Mesendoderm (in vitro differentiated cells): Measurements from ENCODE around the gene PDK4.
"Not testable (repeated sequence)": the region's sequence is repeated elsewhere in the genome, so short reads cannot be mapped to it uniquely, and the experiment has no call there.

Experiments used
- DNase-seq: peaks from one replicate; pipeline ENCODE4 v3.0.0; 2013
- H2AK5ac ChIP-seq: 2 replicates; pipeline ENCODE4 v1.6.1; 2013; ENCODE audit warnings: low read length, inconsistent platforms
- H2BK120ac ChIP-seq: 2 replicates; pipeline ENCODE4 v1.6.1; 2013; ENCODE audit warnings: low read depth, mild to moderate bottlenecking, low read length, moderate library complexity, mixed read lengths
- H2BK15ac ChIP-seq: replicated peaks from 2 replicates; pipeline ENCODE4 v1.6.1; 2013; ENCODE audit warnings: low read depth, mild to moderate bottlenecking, moderate library complexity
- H2BK5ac ChIP-seq: 2 replicates; pipeline ENCODE4 v1.6.1; 2013; ENCODE audit warnings: low read length, inconsistent platforms
- H3K18ac ChIP-seq: 2 replicates; pipeline ENCODE4 v1.6.1; 2013; ENCODE audit warnings: mild to moderate bottlenecking, low read length, mixed read lengths
- H3K23ac ChIP-seq: one replicate; pipeline ENCODE4 v1.6.1; 2013; ENCODE audit warnings: low read length
- H3K27ac ChIP-seq: 2 replicates; pipeline ENCODE4 v1.5.1; 2013; ENCODE audit warnings: low read depth, mild to moderate bottlenecking, inconsistent platforms, low read length, moderate library complexity
- H3K27me3 ChIP-seq: 2 replicates; pipeline ENCODE4 v1.6.1; 2013; ENCODE audit warnings: low read length, control low read depth, mild to moderate bottlenecking, inconsistent platforms; ENCODE audit not compliant: insufficient read depth, poor library complexity
- H3K36me3 ChIP-seq: 2 replicates; pipeline ENCODE4 v1.6.1; 2013; ENCODE audit warnings: low read length, inconsistent platforms; ENCODE audit not compliant: control insufficient read depth, insufficient read depth
- H3K4ac ChIP-seq: one replicate; pipeline ENCODE4 v1.6.1; 2013; ENCODE audit warnings: low read depth, mild to moderate bottlenecking, low read length, moderate library complexity
- H3K4me1 ChIP-seq: 2 replicates; pipeline ENCODE4 v1.6.1; 2013; ENCODE audit warnings: low read depth, low read length, inconsistent platforms; ENCODE audit not compliant: control insufficient read depth
- H3K4me2 ChIP-seq: 2 replicates; pipeline ENCODE4 v1.6.1; 2013; ENCODE audit warnings: low read length
- H3K4me3 ChIP-seq: 2 replicates; pipeline ENCODE4 v1.5.1; 2013; ENCODE audit warnings: mild to moderate bottlenecking, low read length
- H3K56ac ChIP-seq: one replicate; pipeline ENCODE4 v1.6.1; 2013; ENCODE audit warnings: low read length
- H3K79me1 ChIP-seq: 2 replicates; pipeline ENCODE4 v1.6.1; 2013; ENCODE audit warnings: low read length, inconsistent platforms
- H3K79me2 ChIP-seq: 2 replicates; pipeline ENCODE4 v1.6.1; 2013; ENCODE audit warnings: mild to moderate bottlenecking, low read length; ENCODE audit not compliant: control insufficient read depth, insufficient read depth
- H3K9ac ChIP-seq: 2 replicates; pipeline ENCODE4 v1.6.1; 2013; ENCODE audit warnings: low read length, inconsistent platforms
- H4K5ac ChIP-seq: one replicate; pipeline ENCODE4 v1.6.1; 2013; ENCODE audit warnings: low read length
- H4K8ac ChIP-seq: one replicate; pipeline ENCODE4 v1.6.1; 2013; ENCODE audit warnings: low read depth, mild to moderate bottlenecking, control low read depth, low read length, moderate library complexity
- WGBS: extraction: QIAGEN DNeasy Blood & Tissue Kit; methylation state at CpG from one replicate; pipeline ENCODE4 v1.1.7; 2013; ENCODE audit warnings: low lambda C conversion rate, missing lambda C conversion rate; ENCODE audit not compliant: insufficient coverage; ENCODE audit errors: extremely low coverage; 5-methylcytosine and 5-hydroxymethylcytosine counted together

The PDK4 gene

DNA sequence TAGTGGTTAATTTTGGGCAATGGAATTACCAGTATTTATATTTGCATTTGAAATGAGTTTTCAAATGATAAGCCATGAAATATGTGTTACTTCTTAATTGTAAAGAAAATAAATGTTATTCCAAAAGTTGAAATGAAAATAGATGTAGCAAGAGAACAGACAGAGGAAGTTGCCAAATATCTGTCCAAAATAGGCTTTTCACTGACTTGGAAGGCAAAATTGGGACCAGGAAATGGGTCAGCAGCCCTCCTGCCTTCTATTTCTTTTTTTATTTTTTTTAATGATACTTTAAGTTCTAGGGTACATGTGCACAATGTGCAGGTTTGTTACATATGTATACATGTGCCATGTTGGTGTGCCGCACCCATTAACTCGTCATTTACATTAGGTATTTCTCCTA is 8.1 kb upstream of the PDK4 start:
- not testable (repeated sequence) for H3K4me2 ChIP-seq, H3K79me1 ChIP-seq, H2BK15ac ChIP-seq, H2BK5ac ChIP-seq, H3K4ac ChIP-seq, H3K27ac ChIP-seq, DNase-seq, H3K4me3 ChIP-seq, H3K9ac ChIP-seq, H3K56ac ChIP-seq, H3K79me2 ChIP-seq, H3K36me3 ChIP-seq, H4K8ac ChIP-seq, H2BK120ac ChIP-seq, H4K5ac ChIP-seq, H3K27me3 ChIP-seq, H3K23ac ChIP-seq, H3K4me1 ChIP-seq, H3K18ac ChIP-seq, H2AK5ac ChIP-seq
- WGBS = no CpG with 5 or more reads among the region's 2 CpGs

DNA sequence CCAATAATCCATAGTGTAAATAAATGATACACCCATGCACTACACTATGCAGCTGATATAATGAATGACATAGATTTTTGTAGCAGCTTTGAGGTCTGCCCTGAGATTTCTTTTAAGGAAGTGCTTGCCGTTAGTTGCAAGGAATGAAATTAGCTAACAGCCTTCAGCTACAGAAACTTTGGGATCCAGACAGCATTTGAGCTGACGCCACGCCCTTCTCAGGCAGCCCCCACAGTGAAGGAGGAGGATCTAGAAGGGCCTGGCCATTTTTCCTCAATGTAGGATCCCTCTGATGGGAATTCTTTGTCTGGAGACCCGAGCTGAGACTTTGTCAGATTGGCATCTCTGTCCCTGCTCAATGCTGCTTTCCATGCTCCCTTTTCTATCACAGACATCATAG is 6.1 kb upstream of the PDK4 start:
- Histone ChIP-seq H3K27ac (no peak overlapping the region), H3K79me2 (no peaks in the 10 kb centered on the region), H2BK120ac (no peak overlapping the region), H3K4me3 (no peak overlapping the region), H2BK5ac (no peak overlapping the region), H3K56ac (no peak overlapping the region), H3K4ac (no peak overlapping the region), H3K27me3 (no peaks in the 10 kb centered on the region), H3K36me3 (no peaks in the 10 kb centered on the region), H2BK15ac (no peak overlapping the region), H4K5ac (no peak overlapping the region), H3K23ac (no peak overlapping the region), H3K4me2 (no peak overlapping the region), H3K18ac (no peak overlapping the region), H3K4me1 (no peaks in the 10 kb centered on the region), H4K8ac (no peak overlapping the region), H3K9ac (no peak overlapping the region), H2AK5ac (no peak overlapping the region), H3K79me1 (no peaks in the 10 kb centered on the region)
- WGBS = no CpG with 5 or more reads among the region's 4 CpGs
- no peak for DNase-seq

DNA sequence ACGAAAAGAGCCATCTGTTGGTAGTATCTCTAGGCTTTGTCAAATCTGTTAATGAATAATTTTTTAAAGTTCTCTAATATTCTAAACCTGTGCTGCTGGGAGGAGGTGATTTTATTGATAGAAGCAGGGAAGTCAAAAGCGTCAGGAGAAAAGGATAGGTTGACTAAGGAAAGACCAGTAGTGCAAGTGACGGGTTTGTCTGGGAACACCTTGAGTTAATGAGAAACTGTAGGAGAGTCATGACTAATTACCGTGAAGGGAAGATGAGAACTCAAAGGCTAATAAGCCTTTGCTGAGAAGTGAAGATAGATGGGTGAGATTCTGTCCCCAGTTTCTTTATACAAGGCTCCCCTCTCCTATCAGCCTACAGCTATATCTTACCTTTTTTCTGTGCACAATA is 5.0 kb upstream of the PDK4 start:
- H3K4ac ChIP-seq = no peak overlapping the region
- no peak overlapping the region for H3K18ac ChIP-seq
- no peak overlapping the region for H4K5ac ChIP-seq
- H2BK15ac ChIP-seq = no peak overlapping the region
- no peak overlapping the region for H3K23ac ChIP-seq
- WGBS = no CpG with 5 or more reads among the region's 4 CpGs
- no peak overlapping the region for H2AK5ac ChIP-seq
- no peak overlapping the region for H3K56ac ChIP-seq
- no peak overlapping the region for H2BK120ac ChIP-seq
- H3K36me3 ChIP-seq = no peaks in the 10 kb centered on the region
- H3K4me1 ChIP-seq = no peaks in the 10 kb centered on the region
- no peak overlapping the region for H3K9ac ChIP-seq
- H3K27me3 ChIP-seq = no peaks in the 10 kb centered on the region
- H3K4me3 ChIP-seq = no peak overlapping the region
- no peak overlapping the region for H2BK5ac ChIP-seq
- no peaks in the 10 kb centered on the region for H3K79me2 ChIP-seq
- no peak overlapping the region for H3K4me2 ChIP-seq
- no peak for DNase-seq
- H3K27ac ChIP-seq = no peak overlapping the region
- no peaks in the 10 kb centered on the region for H3K79me1 ChIP-seq
- no peak overlapping the region for H4K8ac ChIP-seq

DNA sequence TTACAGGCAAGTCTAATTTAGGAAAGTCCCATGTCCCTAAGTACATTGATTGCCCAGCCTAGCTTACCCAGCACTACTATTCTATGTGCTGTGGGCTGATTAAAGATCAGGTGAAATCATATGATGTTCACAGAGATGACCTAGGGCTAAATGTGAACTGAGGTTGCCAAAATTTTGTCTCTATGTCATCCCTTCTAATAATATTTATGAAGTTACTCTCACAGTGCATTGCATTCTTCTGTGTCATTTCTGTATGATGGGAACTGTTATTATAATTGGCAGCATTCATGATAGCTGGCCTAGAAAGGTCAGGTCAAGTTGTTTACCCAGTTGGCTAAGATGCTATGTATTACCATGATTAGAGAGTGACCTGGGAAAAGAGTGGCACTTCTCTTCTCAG is 2.8 kb upstream of the PDK4 start:
- Histone ChIP-seq H3K79me2 (no peaks in the 10 kb centered on the region), H3K36me3 (no peaks in the 10 kb centered on the region), H3K4me1 (no peaks in the 10 kb centered on the region), H2AK5ac (no peak overlapping the region), H2BK120ac (no peak overlapping the region), H3K4ac (no peak overlapping the region), H2BK15ac (no peak overlapping the region), H4K8ac (no peak overlapping the region), H3K4me2 (no peak overlapping the region), H3K79me1 (no peaks in the 10 kb centered on the region), H4K5ac (no peak overlapping the region), H3K23ac (no peak overlapping the region), H3K4me3 (no peak overlapping the region), H2BK5ac (no peak overlapping the region), H3K18ac (no peak overlapping the region), H3K9ac (no peak overlapping the region), H3K56ac (no peak overlapping the region), H3K27ac (no peak overlapping the region), H3K27me3 (peaks cover 3% of the 10 kb centered on the region)
- DNase-seq = no peak

DNA sequence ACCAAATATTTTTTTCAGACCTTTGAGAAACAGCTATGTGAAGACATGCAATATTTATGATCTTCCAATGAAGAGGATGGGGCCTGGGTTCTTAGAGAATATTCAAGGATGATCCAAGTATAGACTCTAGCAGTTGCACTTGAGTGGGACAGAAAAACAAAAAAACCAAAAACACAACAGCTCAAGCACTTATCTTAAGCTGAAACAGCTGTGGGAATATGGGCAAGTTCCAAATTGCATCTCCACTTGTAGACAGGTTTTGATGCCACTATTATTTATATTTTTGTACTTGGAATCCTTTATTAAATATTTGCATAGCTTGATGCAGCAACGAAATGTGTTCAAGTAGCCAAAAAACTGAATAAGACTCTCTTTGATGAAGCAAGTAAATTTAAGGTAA is 2.2 kb upstream of the PDK4 start:
- WGBS = no CpG with 5 or more reads among the region's 1 CpG
- Histone ChIP-seq H2BK120ac (no peak overlapping the region), H2BK15ac (no peak overlapping the region), H3K18ac (no peak overlapping the region), H3K79me1 (no peaks in the 10 kb centered on the region), H3K36me3 (no peaks in the 10 kb centered on the region), H3K27ac (no peak overlapping the region), H3K9ac (no peak overlapping the region), H4K8ac (no peak overlapping the region), H3K4ac (no peak overlapping the region), H3K23ac (no peak overlapping the region), H3K4me2 (no peak overlapping the region), H3K56ac (no peak overlapping the region), H3K4me3 (no peak overlapping the region), H3K4me1 (no peaks in the 10 kb centered on the region), H2AK5ac (no peak overlapping the region), H2BK5ac (no peak overlapping the region), H3K27me3 (peaks cover 3% of the 10 kb centered on the region), H3K79me2 (no peaks in the 10 kb centered on the region), H4K5ac (no peak overlapping the region)
- DNase-seq = no peak

DNA sequence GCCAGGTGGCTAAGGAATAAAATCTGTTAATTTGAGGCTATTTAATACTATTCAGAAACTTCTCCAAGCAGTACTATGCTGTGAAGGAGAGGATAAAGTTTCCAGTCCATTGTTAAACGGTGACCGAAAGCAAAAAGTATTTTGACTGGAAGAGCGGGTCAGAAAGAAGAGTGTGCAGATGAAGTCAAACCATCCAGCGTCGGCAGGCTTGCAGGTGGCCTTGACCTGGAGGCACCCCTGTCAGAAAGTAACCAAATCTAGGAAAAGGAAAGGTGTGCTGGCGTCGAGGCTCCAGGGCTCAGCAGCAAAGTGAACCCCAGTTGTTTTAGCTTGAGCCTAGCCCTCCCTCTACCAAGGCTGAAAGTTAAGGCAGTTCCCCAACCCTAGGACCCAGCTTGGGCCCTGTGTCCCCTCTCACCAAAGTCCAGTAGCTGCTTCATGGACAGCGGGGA is 544 bp downstream of the PDK4 start:
- Histone ChIP-seq H2BK15ac (no peak overlapping the region), H3K9ac (peak overlapping the region; percentile 52), H3K79me2 (no peaks in the 10 kb centered on the region), H3K79me1 (no peaks in the 10 kb centered on the region), H3K27me3 (peaks cover 3% of the 10 kb centered on the region), H3K27ac (no peak overlapping the region), H3K4me1 (no peaks in the 10 kb centered on the region), H3K18ac (no peak overlapping the region), H3K4ac (no peak overlapping the region), H2BK5ac (no peak overlapping the region), H4K8ac (no peak overlapping the region), H3K4me2 (peak overlapping the region; percentile 90), H3K56ac (peak overlapping the region; percentile 67), H2AK5ac (no peak overlapping the region), H3K4me3 (peak overlapping the region; percentile 25), H3K23ac (no peak overlapping the region), H4K5ac (no peak overlapping the region), H3K36me3 (no peaks in the 10 kb centered on the region), H2BK120ac (no peak overlapping the region)
- no CpG with 5 or more reads among the region's 8 CpGs for WGBS
- no peak for DNase-seq
